ENCODE data around the gene DOCK2. TPM values are rescaled to one million over a fixed set of nuclear protein-coding genes. Genes with fewer than 3 reads are reported as not detected.

The DOCK2 gene
- total and polyA plus RNA-seq, 2 of the 8 experiments (the other 6 are each of a cell fraction or from before 2014, with no cell fraction given): 3.9 to 5.7 TPM

DNA sequence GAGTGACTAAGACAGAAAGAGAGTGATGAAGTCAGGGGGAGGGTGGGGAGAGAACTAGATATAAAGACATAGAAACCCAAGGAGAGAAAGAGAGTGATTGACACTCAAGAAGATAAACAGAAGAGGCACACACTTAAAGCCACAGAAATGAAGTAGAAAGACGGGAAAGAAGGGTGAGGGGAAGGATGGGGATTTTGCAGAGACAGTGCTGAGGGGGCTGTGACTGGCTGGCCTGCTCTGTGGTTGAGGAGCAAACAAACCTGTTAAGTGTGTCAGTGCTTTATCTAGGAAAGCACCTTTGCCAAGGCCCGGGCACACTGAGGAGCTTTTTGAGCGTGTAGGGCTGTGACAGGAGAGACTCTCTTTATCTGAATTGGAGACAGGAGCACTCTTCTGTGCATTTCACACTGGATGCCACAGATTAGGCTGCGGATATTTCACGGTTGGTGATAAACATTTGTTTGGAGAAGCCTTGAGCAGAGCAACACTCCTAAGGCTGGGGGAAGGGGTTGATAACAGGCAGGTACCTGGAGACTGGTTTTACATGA is 109.1 kb downstream of the DOCK2 start:
- Histone ChIP-seq H2BK20ac (ENCODE audit: low read length) (no peak overlapping the region), H3K79me2 (ENCODE audit: control insufficient read depth in 1 of 2, insufficient read depth in 2 of 2, low read length in 2 of 2) (no peaks in the 10 kb centered on the region), H3K23me2 (ENCODE audit: low read depth, low read length) (no peaks in the 10 kb centered on the region), H3K14ac (ENCODE audit: insufficient read length) (no peak overlapping the region), H4K8ac (ENCODE audit: extremely low read depth, insufficient read depth, low read length) (no peak overlapping the region), H3K27ac (ENCODE audit: low read depth, low read length) (no peak overlapping the region), H3K4me2 (ENCODE audit: insufficient read depth in 1 of 2, low read depth in 2 of 2, low read length in 2 of 2) (no peak overlapping the region), H3K4ac (replicated peaks; ENCODE audit: insufficient read length, low read depth, low read length) (no peak overlapping the region), H3K9ac (replicated peaks in 1 of 4; ENCODE audit: extremely low read depth in 1 of 4, low read depth in 3 of 4, low read length in 3 of 4) (no peak overlapping the region), H3K27me3 (replicated peaks in 1 of 4; ENCODE audit: control insufficient read depth in 3 of 4, extremely low read depth in 1 of 4, insufficient read depth in 3 of 4, low read length in 3 of 4) (no peaks in the 10 kb centered on the region), H3K23ac (ENCODE audit: insufficient read length) (no peak overlapping the region), H4K91ac (replicated peaks; ENCODE audit: insufficient read length, low read length) (no peak overlapping the region), H3K4me3 (ENCODE audit: extremely low read depth in 1 of 4, insufficient read depth in 2 of 4, low read depth in 3 of 4, low read length in 4 of 4) (no peak overlapping the region), H2BK15ac (ENCODE audit: low read length) (no peak overlapping the region), H3K36me3 (ENCODE audit: control insufficient read depth in 2 of 4, insufficient read depth in 4 of 4, low read length in 3 of 4) (no peaks in the 10 kb centered on the region), H3K56ac (replicated peaks; ENCODE audit: insufficient read length, low read depth, low read length) (no peak overlapping the region), H3K18ac (ENCODE audit: extremely low read depth, low read length) (no peak overlapping the region), H3K79me1 (ENCODE audit: low read depth, low read length) (no peaks in the 10 kb centered on the region), H2BK120ac (replicated peaks; ENCODE audit: low read depth, low read length) (no peak overlapping the region), H2BK5ac (ENCODE audit: low read depth, low read length) (no peak overlapping the region), H2AK5ac (ENCODE audit: low read depth, low read length) (no peak overlapping the region), H3K9me3 (ENCODE audit: insufficient read depth in 2 of 2, low read depth in 1 of 2, low read length in 1 of 2) (no peaks in the 10 kb centered on the region), H3K4me1 (replicated peaks in 1 of 4; ENCODE audit: control insufficient read depth in 3 of 4, insufficient read depth in 4 of 4, low read length in 3 of 4) (no peaks in the 10 kb centered on the region; a peak in 3 of 7 replicates), H2BK12ac (ENCODE audit: low read depth, low read length) (no peak overlapping the region), H4K20me1 (replicated peaks in 1 of 2; ENCODE audit: control insufficient read depth in 1 of 2, insufficient read depth in 2 of 2, low read length in 2 of 2) (peaks cover 0 to 2% of the 10 kb centered on the region in 2 experiments), H2AFZ (ENCODE audit: low read length) (no peak overlapping the region), H4K5ac (ENCODE audit: insufficient read length, low read depth, low read length) (no peak overlapping the region)
- ChIA-PET CTCF (ENCODE audit: partially characterized antibody) (no interaction called here), POLR2A (ENCODE audit: partially characterized antibody) (no interaction called here)
- FAIRE-seq (no peak), DNase-seq (ENCODE audit: low read depth in 1 of 2, low spot score in 2 of 2) (no peak)
- 85% methylated on average over 5 of the region's 5 CpGs; no CpG with 5 or more reads in 1 of the 2 experiments for WGBS, 2 experiments (ENCODE audit: extremely low coverage in 1 of 2, insufficient coverage in 1 of 2, insufficient read length in 1 of 2, insufficient replicate concordance in 2 of 2, low coverage in 1 of 2, low lambda C conversion rate in 2 of 2, missing lambda C conversion rate in 1 of 2)
- TF ChIP-seq JUND (IDR thresholded peaks at IDR 0.05; ENCODE audit: low read length): no peak
- TF ChIP-seq ASH2L (IDR thresholded peaks at IDR 0.05; ENCODE audit: low read length): no peak
- TF ChIP-seq SRF (IDR thresholded peaks at IDR 0.05; ENCODE audit: low read depth, low read length): no peak
- no peak for TF ChIP-seq GTF2F1 (IDR thresholded peaks at IDR 0.05; ENCODE audit: borderline replicate concordance, low read depth, low read length)
- no peak for TF ChIP-seq BCL11A (IDR thresholded peaks at IDR 0.05; ENCODE audit: low read depth in 2 of 2, low read length in 2 of 2)
- TF ChIP-seq GABPA (IDR thresholded peaks at IDR 0.05; ENCODE audit: borderline replicate concordance, insufficient read depth, low read length): no peak
